Thymus (tissue), 11 donors: ENCODE measurements around the gene PDZD2. TPM values are rescaled to one million over a fixed set of nuclear protein-coding genes. Genes with fewer than 3 reads are reported as not detected.

ENCODE experiments used
- DNase-seq, 9 donors: peaks; one replicate each; pipeline ENCODE4 v3.0.0-alpha.2; 2013; ENCODE audit warnings: low spot score in 9 of 9, low read depth in 6 of 9, missing footprints in 1 of 9
- H3K27ac ChIP-seq, 2 donors: one replicate each; pipeline ENCODE4 v1.5.1; 2013; ENCODE audit warnings: control low read depth in 1 of 2, low read depth in 1 of 2, low read length in 1 of 2, mild to moderate bottlenecking in 1 of 2, moderate library complexity in 1 of 2
- H3K27me3 ChIP-seq, 2 donors: one replicate each; pipeline ENCODE4 v1.5.1; 2013; ENCODE audit warnings: low read length in 1 of 2; ENCODE audit not compliant: control insufficient read depth in 2 of 2, insufficient read depth in 1 of 2
- H3K36me3 ChIP-seq, 2 donors: one replicate each; pipeline ENCODE4 v1.5.1; 2013; ENCODE audit warnings: low read length in 1 of 2, mild to moderate bottlenecking in 1 of 2, moderate library complexity in 1 of 2; ENCODE audit not compliant: control insufficient read depth in 2 of 2, insufficient read depth in 2 of 2
- H3K4me1 ChIP-seq, 2 donors: one replicate each; pipeline ENCODE4 v1.5.1; 2013; ENCODE audit warnings: low read length in 2 of 2; ENCODE audit not compliant: control insufficient read depth in 2 of 2, insufficient read depth in 2 of 2
- H3K4me3 ChIP-seq, 2 donors: one replicate each; pipeline ENCODE4 v1.5.1; 2013; ENCODE audit warnings: low read length in 2 of 2, control low read depth in 1 of 2, mild to moderate bottlenecking in 1 of 2
- H3K9me3 ChIP-seq, 2 donors: one replicate each; pipeline ENCODE4 v1.5.1; 2013; ENCODE audit warnings: low read length in 1 of 2, mild to moderate bottlenecking in 1 of 2; ENCODE audit not compliant: control insufficient read depth in 2 of 2, insufficient read depth in 1 of 2
- WGBS: extraction: QIAGEN DNeasy Blood & Tissue Kit; methylation state at CpG from one replicate; pipeline ENCODE4 v1.1.7; 2013; 5-methylcytosine and 5-hydroxymethylcytosine counted together
- polyA plus RNA-seq: library from polyadenylated mRNA; stranded (reverse); fragments of 200-250 nt; gene quantifications from one replicate; pipeline ENCODE4 v1.2.3, GENCODE V29; 2013
- total RNA-seq: library from RNA; stranded (reverse); fragments of 120-200 nt; gene quantifications from one replicate; pipeline ENCODE4 v1.2.4, GENCODE V29; 2013
- donor health status: healthy.

Gene PDZD2
- total and polyA plus RNA-seq, 2 donors: 4.4 to 6.8 TPM

DNA sequence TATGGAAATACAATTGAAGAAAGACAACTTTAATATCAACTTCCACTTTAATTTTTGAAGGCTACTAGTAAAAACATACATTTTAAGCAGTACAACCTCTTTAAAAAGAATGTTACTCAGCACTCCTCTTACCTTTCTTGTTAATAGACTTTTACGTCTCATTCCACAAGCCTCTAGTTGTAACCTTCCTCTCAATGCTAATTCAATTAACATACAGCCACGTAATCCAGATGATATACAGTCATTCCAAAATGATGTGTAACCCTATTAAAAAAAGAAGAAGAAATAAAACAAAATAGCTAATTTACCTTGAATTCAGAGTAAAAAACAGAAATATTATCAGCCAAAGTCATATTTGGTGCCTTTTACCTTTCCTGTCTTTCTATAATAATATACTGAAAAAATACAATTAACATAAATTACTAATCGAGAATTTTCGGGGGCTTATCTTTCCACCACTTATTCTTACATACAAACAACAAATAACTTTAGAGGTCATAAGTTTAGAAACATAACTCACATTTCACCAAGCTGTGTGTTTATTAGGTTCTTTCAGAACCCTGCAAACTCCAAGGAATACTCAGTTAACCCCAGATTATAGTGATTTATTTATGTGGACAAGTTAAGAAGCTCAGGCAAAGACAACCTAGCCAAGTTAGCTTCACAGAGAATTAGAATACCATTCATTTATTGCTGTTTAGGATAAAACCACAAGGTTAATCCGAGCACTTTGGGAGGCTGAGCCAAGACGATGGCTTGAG lies 504.9 kb downstream of the PDZD2 start:
- no peak for DNase-seq
- Histone ChIP-seq H3K9me3 (no peaks in the 10 kb centered on the region), H3K36me3 (peaks cover 0 to 2% of the 10 kb centered on the region in 2 donors), H3K27ac (no peak overlapping the region), H3K4me1 (no peaks in the 10 kb centered on the region), H3K27me3 (no peaks in the 10 kb centered on the region), H3K4me3 (no peak overlapping the region)
- 99% methylated on average over 6 of the region's 6 CpGs for WGBS

DNA sequence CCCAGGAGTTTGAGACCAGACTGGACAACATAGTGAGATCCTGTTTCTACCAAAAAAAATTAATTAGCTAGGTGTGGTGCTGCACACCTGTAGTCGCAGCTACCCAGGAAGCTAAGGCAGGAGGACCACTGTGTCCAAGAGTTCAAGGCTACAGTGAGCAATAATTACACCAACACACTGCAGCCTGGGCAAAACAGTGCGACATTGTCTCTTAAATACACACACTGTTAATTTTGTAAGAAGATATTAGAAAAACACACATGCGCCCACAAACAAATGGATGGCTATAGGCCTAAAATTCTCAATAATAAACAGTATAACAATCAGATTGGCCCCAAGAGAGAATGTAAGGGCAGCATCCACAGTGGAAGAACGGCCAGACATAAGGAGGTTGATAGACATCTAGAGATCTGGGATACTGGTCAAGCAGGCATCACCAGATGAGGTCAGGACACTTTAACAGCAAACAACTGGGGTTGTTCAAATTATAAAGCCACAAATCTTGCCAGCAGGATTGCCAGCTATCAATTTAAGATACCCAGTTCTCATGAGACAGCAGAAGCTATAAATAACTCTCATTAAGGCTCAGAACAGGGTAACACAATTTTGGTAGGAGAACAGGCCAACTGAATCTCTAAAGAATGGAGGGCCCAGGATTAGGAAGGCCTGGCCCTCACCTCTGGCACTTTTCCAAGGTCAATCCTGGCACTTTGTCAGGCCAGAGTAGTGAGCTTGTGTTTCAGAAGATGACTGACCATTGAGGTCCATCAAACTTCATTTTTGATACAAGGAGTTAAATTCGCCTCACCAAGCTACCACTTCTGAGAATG lies 505.7 kb downstream of the PDZD2 start:
- no peaks in the 10 kb centered on the region for H3K9me3 ChIP-seq
- H3K27ac ChIP-seq: no peak overlapping the region
- WGBS: 99% methylated on average over 5 of the region's 5 CpGs
- no peaks in the 10 kb centered on the region for H3K27me3 ChIP-seq
- H3K36me3 ChIP-seq: no peaks in the 10 kb centered on the region
- H3K4me1 ChIP-seq: no peaks in the 10 kb centered on the region
- DNase-seq: no peak
- H3K4me3 ChIP-seq: no peak overlapping the region

DNA sequence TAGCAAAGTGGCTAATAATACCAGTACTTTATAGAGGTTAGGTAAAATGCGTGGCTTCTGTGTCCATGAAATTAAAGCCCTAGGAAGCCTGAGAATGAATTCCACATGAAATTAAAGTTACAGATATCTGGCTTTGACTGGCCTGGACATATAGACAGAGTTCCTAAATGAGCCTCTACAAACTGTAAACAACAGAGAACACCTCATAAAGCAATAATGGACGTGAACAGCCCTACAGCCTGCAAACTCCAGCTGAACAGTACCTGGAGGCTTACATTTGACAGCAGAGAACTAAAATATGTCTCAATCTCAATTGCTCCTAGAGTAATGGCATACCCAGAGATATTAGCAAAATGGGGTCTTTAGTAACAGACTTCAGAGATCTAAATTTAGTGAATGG lies 506.4 kb downstream of the PDZD2 start:
- Histone ChIP-seq H3K27ac (no peak overlapping the region), H3K4me1 (no peaks in the 10 kb centered on the region), H3K9me3 (no peaks in the 10 kb centered on the region), H3K27me3 (no peaks in the 10 kb centered on the region), H3K4me3 (no peak overlapping the region), H3K36me3 (no peaks in the 10 kb centered on the region)
- 98% methylated on average over 2 of the region's 2 CpGs for WGBS
- DNase-seq: no peak

DNA sequence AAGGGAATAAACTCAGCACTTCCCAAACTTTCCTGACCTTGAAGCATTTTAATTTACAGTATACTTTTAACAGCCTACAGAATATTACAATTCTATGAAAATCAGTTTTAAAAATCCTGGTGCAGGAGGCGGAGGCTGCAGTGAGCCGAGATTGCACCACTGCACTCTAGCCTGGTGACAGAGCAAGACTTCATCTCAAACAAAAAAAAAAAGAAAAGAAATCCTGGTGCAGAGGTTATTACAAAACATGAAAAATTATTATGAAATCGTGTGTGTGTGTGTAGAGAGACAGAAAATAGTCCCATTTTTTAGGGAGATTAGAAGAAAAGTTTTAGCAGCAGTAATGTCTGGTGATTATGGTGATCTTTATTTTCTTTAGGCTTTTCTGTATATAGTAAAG lies 508.3 kb downstream of the PDZD2 start:
- H3K27ac ChIP-seq: no peak overlapping the region
- H3K4me3 ChIP-seq: no peak overlapping the region
- WGBS: 93% methylated on average over 3 of the region's 3 CpGs
- no peaks in the 10 kb centered on the region for H3K27me3 ChIP-seq
- no peak for DNase-seq
- H3K36me3 ChIP-seq: no peaks in the 10 kb centered on the region
- no peaks in the 10 kb centered on the region for H3K9me3 ChIP-seq
- no peaks in the 10 kb centered on the region for H3K4me1 ChIP-seq

DNA sequence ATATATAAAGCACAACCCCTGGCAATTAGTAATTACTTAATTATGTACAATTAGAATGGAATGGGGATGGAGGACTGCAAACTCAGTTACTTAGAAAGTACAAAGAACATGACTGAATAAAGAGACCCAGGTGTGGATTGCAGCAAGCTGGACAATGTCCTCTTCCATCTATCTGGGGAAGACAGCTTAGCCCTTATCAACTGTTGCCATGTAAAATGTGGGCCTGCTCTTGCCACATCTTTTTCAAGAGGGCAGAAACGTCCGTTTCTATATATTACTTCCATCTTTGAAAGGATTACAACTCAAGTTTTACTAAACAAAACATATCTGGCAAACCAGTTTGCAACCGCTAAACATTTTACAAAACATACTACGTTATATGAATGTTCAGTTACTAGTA lies 509.0 kb downstream of the PDZD2 start:
- H3K27ac ChIP-seq: no peak overlapping the region
- H3K27me3 ChIP-seq: no peaks in the 10 kb centered on the region
- H3K9me3 ChIP-seq: no peaks in the 10 kb centered on the region
- 96% methylated on average over 4 of the region's 4 CpGs for WGBS
- DNase-seq: no peak
- no peaks in the 10 kb centered on the region for H3K36me3 ChIP-seq
- H3K4me3 ChIP-seq: no peak overlapping the region
- no peaks in the 10 kb centered on the region for H3K4me1 ChIP-seq

DNA sequence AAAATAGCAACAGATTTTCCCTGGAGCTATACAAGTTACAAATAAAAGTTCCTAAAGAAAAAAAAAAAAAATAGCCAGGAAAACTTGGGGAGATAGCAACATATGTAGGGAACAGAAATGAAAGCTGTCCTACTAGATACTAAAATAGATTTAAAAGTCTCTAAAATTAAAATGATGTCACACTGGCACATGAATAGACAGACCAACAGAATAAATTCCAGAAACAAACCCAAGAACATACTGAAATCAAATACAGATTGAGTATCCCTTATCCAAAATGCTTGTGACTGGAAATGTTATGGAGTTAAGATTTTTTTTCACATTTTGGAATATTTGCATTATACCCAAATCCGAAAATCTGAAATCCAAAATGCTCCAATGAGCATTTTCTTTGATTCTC lies 511.4 kb downstream of the PDZD2 start:
- no peak for DNase-seq
- Histone ChIP-seq H3K36me3 (no peaks in the 10 kb centered on the region), H3K27ac (no peak overlapping the region), H3K4me3 (no peak overlapping the region), H3K9me3 (no peaks in the 10 kb centered on the region), H3K4me1 (no peaks in the 10 kb centered on the region), H3K27me3 (no peaks in the 10 kb centered on the region)
- WGBS: 95% methylated on average over 1 of the region's 1 CpG

DNA sequence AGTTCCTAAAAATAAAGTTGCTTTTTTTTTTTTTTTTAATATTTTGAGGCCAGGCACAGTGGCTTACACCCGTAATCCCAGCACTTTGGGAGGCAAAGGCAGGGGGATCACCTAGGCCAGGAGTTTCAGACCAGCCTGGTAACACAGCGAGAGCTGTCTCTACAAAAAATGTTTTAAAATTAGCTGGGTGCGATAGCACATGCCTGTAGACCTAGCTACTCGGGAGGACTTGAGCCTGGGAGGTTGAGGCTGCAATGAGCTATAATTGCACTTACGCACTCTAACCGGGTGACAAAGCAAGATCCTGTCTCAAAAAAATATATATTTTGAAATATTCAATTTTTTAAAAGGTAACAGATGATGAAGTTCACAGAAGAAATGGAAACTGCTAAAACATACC lies 512.3 kb downstream of the PDZD2 start:
- Histone ChIP-seq H3K4me1 (no peaks in the 10 kb centered on the region), H3K4me3 (no peak overlapping the region), H3K27ac (no peak overlapping the region), H3K27me3 (no peaks in the 10 kb centered on the region), H3K36me3 (no peaks in the 10 kb centered on the region), H3K9me3 (no peaks in the 10 kb centered on the region)
- 99% methylated on average over 6 of the region's 6 CpGs for WGBS
- DNase-seq: no peak

DNA sequence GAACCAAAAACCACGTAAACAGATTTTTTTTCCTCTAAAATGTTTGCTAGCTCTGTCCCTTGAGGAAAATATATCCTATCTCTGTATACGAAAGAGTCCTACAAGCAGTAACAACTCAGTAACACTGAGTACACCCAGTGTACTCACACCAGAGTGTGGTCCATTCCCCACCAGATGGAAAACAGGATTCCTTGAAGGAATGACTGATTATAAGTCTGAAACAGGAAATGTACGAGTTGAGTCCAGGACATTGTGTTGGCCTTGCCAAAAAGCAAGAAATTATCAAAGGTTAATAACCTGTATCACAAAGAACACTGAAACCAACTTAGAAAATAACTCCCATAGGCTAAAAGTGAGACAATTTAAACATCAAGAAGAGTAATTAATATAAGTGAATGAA lies 514.8 kb downstream of the PDZD2 start:
- H3K4me1 ChIP-seq: no peaks in the 10 kb centered on the region
- H3K36me3 ChIP-seq: peaks cover 4 to 10% of the 10 kb centered on the region in 2 donors
- 97% methylated on average over 3 of the region's 3 CpGs for WGBS
- H3K27ac ChIP-seq: no peak overlapping the region
- no peaks in the 10 kb centered on the region for H3K9me3 ChIP-seq
- H3K27me3 ChIP-seq: no peaks in the 10 kb centered on the region
- no peak overlapping the region for H3K4me3 ChIP-seq
- no peak for DNase-seq

DNA sequence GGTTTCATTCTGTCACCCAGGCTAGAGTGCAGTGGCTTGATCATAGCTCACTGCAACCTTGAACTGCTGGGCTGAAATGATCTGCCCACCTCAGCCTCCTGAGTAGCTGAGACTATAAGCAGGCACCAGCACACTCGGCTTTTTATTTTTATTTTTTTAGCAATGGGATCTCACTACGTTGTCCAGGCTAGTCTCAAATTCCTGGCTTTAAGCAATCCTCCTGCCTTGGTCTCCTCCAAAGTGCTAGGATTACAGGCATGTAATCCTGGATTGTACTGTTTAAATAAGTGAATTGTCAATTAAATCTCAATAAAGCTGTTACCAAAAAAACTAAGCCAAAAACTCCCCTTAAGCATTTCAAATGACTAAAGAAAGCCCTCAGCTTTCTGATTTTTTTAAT lies 516.3 kb downstream of the PDZD2 start:
- Histone ChIP-seq H3K4me1 (no peaks in the 10 kb centered on the region), H3K4me3 (no peak overlapping the region), H3K9me3 (no peaks in the 10 kb centered on the region), H3K27me3 (no peaks in the 10 kb centered on the region), H3K27ac (no peak overlapping the region), H3K36me3 (peaks cover 4 to 13% of the 10 kb centered on the region in 2 donors)
- WGBS: 97% methylated on average over 2 of the region's 2 CpGs
- no peak for DNase-seq
